CD14-positive monocyte (primary cell): Measurements from ENCODE around the gene PLD6. TPM values are rescaled to one million over a fixed set of nuclear protein-coding genes. Genes with fewer than 3 reads are reported as not detected.
"Not testable (repeated sequence)": the region's sequence is repeated elsewhere in the genome, so short reads cannot be mapped to it uniquely, and the experiment has no call there.

Source experiments
- DNase-seq, 3 donors: peaks; one replicate each; pipeline ENCODE4 v3.0.0-alpha.2; 2011 to 2022
- H2AFZ ChIP-seq: 2 replicates; pipeline ENCODE4 v1.6.0; 2012; ENCODE audit warnings: mild to moderate bottlenecking, low read depth, low read length, inconsistent platforms; ENCODE audit not compliant: insufficient read depth, poor library complexity, severe bottlenecking
- H3K27ac ChIP-seq, 2 donors: 1 replicate in 1 of 2; 2 replicates in 1 of 2; pipeline ENCODE4 v1.5.1; 2012 to 2013; ENCODE audit warnings: low read length in 2 of 2, control low read depth in 1 of 2, inconsistent platforms in 1 of 2, low read depth in 1 of 2, mild to moderate bottlenecking in 1 of 2
- H3K27me3 ChIP-seq, 2 donors: one replicate each; pipeline versions ENCODE4 v1.6.0 to v1.6.1; 2011 to 2013; ENCODE audit warnings: low read length in 2 of 2; ENCODE audit not compliant: control insufficient read depth in 2 of 2, insufficient read depth in 2 of 2
- H3K36me3 ChIP-seq, 2 donors: replicated peaks in 1 of 2; 1 replicate in 1 of 2; 2 replicates in 1 of 2; pipeline versions ENCODE4 v1.5.1 to v1.6.1; 2012 to 2013; ENCODE audit warnings: low read length in 2 of 2, control low read depth in 1 of 2, inconsistent platforms in 1 of 2, mild to moderate bottlenecking in 1 of 2; ENCODE audit not compliant: insufficient read depth in 2 of 2, control insufficient read depth in 1 of 2
- H3K4me1 ChIP-seq, 2 donors: 1 replicate in 1 of 2; 2 replicates in 1 of 2; pipeline versions ENCODE4 v1.5.1 to v1.6.1; 2012 to 2013; ENCODE audit warnings: low read length in 2 of 2, control low read depth in 1 of 2, inconsistent platforms in 1 of 2, mild to moderate bottlenecking in 1 of 2, moderate library complexity in 1 of 2; ENCODE audit not compliant: insufficient read depth in 2 of 2, control insufficient read depth in 1 of 2
- H3K4me2 ChIP-seq: replicated peaks from 2 replicates; pipeline ENCODE3; 2012; ENCODE audit warnings: low read length, moderate library complexity, mild to moderate bottlenecking; ENCODE audit not compliant: poor library complexity, severe bottlenecking; ENCODE audit errors: extremely low read depth
- H3K4me3 ChIP-seq, 3 experiments: fragments of 200-600 bp in 1 of 3; sonication (generic) in 1 of 3; replicated peaks in 1 of 3; 1 replicate in 2 of 3; 2 replicates in 1 of 3; pipeline ENCODE4 v1.5.1; 2011 to 2013; ENCODE audit warnings: low read length in 3 of 3, mild to moderate bottlenecking in 3 of 3, control low read depth in 2 of 3, low read depth in 2 of 3, inconsistent platforms in 1 of 3, moderate library complexity in 1 of 3
- H3K79me2 ChIP-seq: 2 replicates; pipeline ENCODE4 v1.6.0; 2012; ENCODE audit warnings: mild to moderate bottlenecking, control low read depth, inconsistent platforms, low read length, moderate library complexity; ENCODE audit not compliant: insufficient read depth
- H3K9ac ChIP-seq: 2 replicates; pipeline ENCODE4 v1.6.0; 2017; ENCODE audit warnings: low read length, mild to moderate bottlenecking; ENCODE audit not compliant: insufficient read depth, poor library complexity, severe bottlenecking
- H3K9me3 ChIP-seq, 2 donors: replicated peaks in 1 of 2; 1 replicate in 1 of 2; 2 replicates in 1 of 2; pipeline versions ENCODE4 v1.5.1 to v1.6.1; 2012 to 2013; ENCODE audit warnings: low read length in 2 of 2, control low read depth in 1 of 2; ENCODE audit not compliant: control insufficient read depth in 1 of 2, insufficient read depth in 1 of 2
- H4K20me1 ChIP-seq: 2 replicates; pipeline ENCODE4 v1.6.0; 2012; ENCODE audit warnings: mild to moderate bottlenecking, low read length, control low read depth, moderate library complexity; ENCODE audit not compliant: insufficient read depth
- H3K27ac Mint-ChIP-seq, 7 donors: one replicate each; pipeline ENCODE4 v1.8.0; 2020; ENCODE audit warnings: mild to moderate bottlenecking in 7 of 7, mixed read lengths in 7 of 7, moderate library complexity in 6 of 7, inconsistent platforms in 2 of 7
- H3K27me3 Mint-ChIP-seq, 3 donors: one replicate each; pipeline ENCODE4 v1.8.0; 2021 to 2022; ENCODE audit warnings: low read depth in 3 of 3, mild to moderate bottlenecking in 3 of 3, mixed read lengths in 3 of 3, moderate library complexity in 3 of 3, inconsistent platforms in 1 of 3
- H3K36me3 Mint-ChIP-seq, 2 donors: one replicate each; pipeline ENCODE4 v1.8.0; 2020; ENCODE audit warnings: mixed read lengths in 2 of 2, inconsistent platforms in 1 of 2, mild to moderate bottlenecking in 1 of 2
- H3K4me1 Mint-ChIP-seq: one replicate; pipeline ENCODE4 v1.8.0; 2020; ENCODE audit warnings: mild to moderate bottlenecking, mixed read lengths
- H3K4me3 Mint-ChIP-seq, 2 donors: one replicate each; pipeline ENCODE4 v1.8.0; 2020; ENCODE audit warnings: mild to moderate bottlenecking in 2 of 2, mixed read lengths in 2 of 2, moderate library complexity in 1 of 2
- H3K9me3 Mint-ChIP-seq, 7 donors: one replicate each; pipeline ENCODE4 v1.8.0; 2020 to 2022; ENCODE audit warnings: mixed read lengths in 7 of 7, mild to moderate bottlenecking in 6 of 7, moderate library complexity in 6 of 7, inconsistent platforms in 2 of 7
- WGBS: methylation state at CpG from one replicate; pipeline ENCODE4 v1.1.5; 2013; ENCODE audit warnings: missing lambda C conversion rate; ENCODE audit not compliant: insufficient coverage; 5-methylcytosine and 5-hydroxymethylcytosine counted together
- intact Hi-C, 2 donors: fragments of 100-400 bp; cut with micrococcal nuclease; formaldehyde crosslinking; loops; one replicate each; pipeline versions ENCODE4 v1.15.0 to v1.15.1; 2023
- polyA plus RNA-seq, 3 donors: library from polyadenylated mRNA; depleted of rRNA in 1 of 3; unstranded in 2 of 3; stranded (reverse) in 1 of 3; fragments of 300-500 nt in 2 of 3; fragments of >200 nt in 1 of 3; fragmentation: Illumina TruSeq in 2 of 3; gene quantifications; 1 replicate in 2 of 3; 2 replicates in 1 of 3; pipeline ENCODE4 v1.2.3, GENCODE V29; 2012 to 2021
- TF ChIP-seq, protein P1 (sequence below): fragments of 200-600 bp; IDR thresholded peaks from one replicate; pipeline ENCODE4 v1.8.0; 2022; ENCODE audit warnings: antibody characterized with exemption, mild to moderate bottlenecking

The PLD6 gene
- polyA plus RNA-seq, 3 donors = 0.16 to 0.76 (median 0.50) TPM

DNA sequence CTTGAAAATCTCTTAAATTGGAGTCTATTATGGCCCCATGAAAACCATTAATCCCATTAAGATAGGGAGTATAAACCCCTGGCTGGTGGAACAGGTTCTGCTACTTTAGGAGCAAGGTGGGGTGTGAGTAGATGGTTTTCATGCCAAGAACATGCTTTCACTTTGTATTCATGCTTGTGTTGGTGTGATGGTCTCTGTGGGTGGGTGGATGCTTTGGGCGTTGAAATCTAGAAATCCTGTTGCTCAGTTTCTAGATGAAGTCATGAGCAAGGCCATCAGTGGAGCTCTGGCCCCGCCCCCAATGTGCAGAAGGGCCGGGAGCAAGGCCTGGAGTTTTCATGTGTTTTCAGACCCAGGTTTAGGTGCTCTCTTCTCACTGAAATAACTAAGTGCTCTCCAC, 20.1 kb downstream of the PLD6 start:
- Mint-ChIP-seq H3K27ac (peak overlapping the region in 1 of 7 donors; percentile 36), H3K4me1 (peaks cover 30% of the 10 kb centered on the region), H3K27me3 (no peaks in the 10 kb centered on the region), H3K36me3 (peaks cover 39 to 57% of the 10 kb centered on the region in 2 donors), H3K9me3 (no peaks in the 10 kb centered on the region), H3K4me3 (no peak overlapping the region)
- intact Hi-C loops = no loop called here
- TF ChIP-seq, protein P1, sequence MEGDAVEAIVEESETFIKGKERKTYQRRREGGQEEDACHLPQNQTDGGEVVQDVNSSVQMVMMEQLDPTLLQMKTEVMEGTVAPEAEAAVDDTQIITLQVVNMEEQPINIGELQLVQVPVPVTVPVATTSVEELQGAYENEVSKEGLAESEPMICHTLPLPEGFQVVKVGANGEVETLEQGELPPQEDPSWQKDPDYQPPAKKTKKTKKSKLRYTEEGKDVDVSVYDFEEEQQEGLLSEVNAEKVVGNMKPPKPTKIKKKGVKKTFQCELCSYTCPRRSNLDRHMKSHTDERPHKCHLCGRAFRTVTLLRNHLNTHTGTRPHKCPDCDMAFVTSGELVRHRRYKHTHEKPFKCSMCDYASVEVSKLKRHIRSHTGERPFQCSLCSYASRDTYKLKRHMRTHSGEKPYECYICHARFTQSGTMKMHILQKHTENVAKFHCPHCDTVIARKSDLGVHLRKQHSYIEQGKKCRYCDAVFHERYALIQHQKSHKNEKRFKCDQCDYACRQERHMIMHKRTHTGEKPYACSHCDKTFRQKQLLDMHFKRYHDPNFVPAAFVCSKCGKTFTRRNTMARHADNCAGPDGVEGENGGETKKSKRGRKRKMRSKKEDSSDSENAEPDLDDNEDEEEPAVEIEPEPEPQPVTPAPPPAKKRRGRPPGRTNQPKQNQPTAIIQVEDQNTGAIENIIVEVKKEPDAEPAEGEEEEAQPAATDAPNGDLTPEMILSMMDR = no peak
- no peak overlapping the region for H3K4me3 ChIP-seq
- no peak for DNase-seq
- H3K4me1 ChIP-seq = peaks cover 22% of the 10 kb centered on the region in 2 donors
- H3K9ac ChIP-seq = no peak overlapping the region
- H3K9me3 ChIP-seq = no peaks in the 10 kb centered on the region
- H4K20me1 ChIP-seq = no peaks in the 10 kb centered on the region
- 85% methylated on average over 3 of the region's 3 CpGs for WGBS
- H3K27me3 ChIP-seq = no peaks in the 10 kb centered on the region
- peaks cover 21 to 71% of the 10 kb centered on the region in 2 donors for H3K36me3 ChIP-seq
- H3K79me2 ChIP-seq = no peaks in the 10 kb centered on the region
- H3K4me2 ChIP-seq = no peak overlapping the region
- H3K27ac ChIP-seq = no peak overlapping the region
- no peak overlapping the region for H2AFZ ChIP-seq

DNA sequence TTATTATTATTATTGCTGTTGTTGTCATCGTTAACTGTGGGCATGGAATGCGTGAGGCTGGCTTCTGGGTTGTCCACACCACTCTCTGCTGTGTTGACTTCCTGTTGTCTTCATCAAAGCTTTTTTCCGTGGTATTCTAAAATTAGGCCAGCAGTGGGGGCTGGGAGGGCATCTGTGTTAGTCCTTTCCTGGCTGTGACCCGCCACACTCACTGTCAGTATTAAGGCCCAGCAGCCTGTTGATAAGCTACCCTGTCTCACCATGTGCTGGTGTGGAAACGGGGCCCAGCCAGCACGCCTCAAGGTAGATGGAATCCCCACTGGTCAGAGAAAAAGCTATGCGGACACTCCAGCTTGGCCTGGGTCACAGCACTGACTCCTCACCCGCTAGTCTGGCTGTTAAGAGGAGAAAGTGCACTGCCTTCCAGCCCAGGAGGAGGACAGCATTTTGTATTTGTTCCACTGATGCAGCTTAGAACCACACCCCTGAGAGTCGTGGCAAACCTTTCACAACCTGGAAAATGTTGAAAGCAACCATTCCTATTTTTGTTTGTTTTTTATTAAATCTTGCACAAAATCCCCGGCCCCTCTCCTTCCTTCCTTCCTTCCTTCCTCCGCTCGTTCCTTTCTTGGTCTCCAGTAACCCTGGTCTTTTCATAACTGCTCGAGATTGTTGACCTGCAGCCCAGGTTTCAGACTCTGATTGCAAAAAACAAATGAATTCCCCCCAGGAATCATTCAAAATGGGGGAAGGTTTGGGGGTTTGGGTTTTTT, 21.0 kb downstream of the PLD6 start:
- H3K27me3 ChIP-seq, H3K4me3 ChIP-seq, H3K4me2 ChIP-seq, H3K9me3 ChIP-seq, DNase-seq, H3K27me3 Mint-ChIP-seq, H2AFZ ChIP-seq, intact Hi-C loops, H3K9ac ChIP-seq, H3K79me2 ChIP-seq, H4K20me1 ChIP-seq, H3K9me3 Mint-ChIP-seq: not testable (repeated sequence)
- Histone ChIP-seq H3K27ac (peak overlapping the region; percentile 14 to 41), H3K36me3 (peaks cover 30 to 78% of the 10 kb centered on the region in 2 donors), H3K4me1 (peaks cover 22% of the 10 kb centered on the region in 2 donors)
- Mint-ChIP-seq H3K4me3 (peak overlapping the region; percentile 28 to 62), H3K4me1 (peaks cover 30% of the 10 kb centered on the region), H3K27ac (peak overlapping the region in 6 of 7 donors; percentile 22 to 84 (median 52)), H3K36me3 (peaks cover 47 to 65% of the 10 kb centered on the region in 2 donors)
- WGBS = 67% methylated on average over 3 of the region's 13 CpGs
